ENCODE data around the gene GIMAP8. TPM values are rescaled to one million over a fixed set of nuclear protein-coding genes. Genes with fewer than 3 reads are reported as not detected.
A peak's percentile ranks its signal among the peaks of the same experiment; 100 is the strongest.

GIMAP8 gene
- total RNA-seq, 6 experiments from 2014 or later, result 2.7 to 10.0 (median 6.2) TPM

DNA sequence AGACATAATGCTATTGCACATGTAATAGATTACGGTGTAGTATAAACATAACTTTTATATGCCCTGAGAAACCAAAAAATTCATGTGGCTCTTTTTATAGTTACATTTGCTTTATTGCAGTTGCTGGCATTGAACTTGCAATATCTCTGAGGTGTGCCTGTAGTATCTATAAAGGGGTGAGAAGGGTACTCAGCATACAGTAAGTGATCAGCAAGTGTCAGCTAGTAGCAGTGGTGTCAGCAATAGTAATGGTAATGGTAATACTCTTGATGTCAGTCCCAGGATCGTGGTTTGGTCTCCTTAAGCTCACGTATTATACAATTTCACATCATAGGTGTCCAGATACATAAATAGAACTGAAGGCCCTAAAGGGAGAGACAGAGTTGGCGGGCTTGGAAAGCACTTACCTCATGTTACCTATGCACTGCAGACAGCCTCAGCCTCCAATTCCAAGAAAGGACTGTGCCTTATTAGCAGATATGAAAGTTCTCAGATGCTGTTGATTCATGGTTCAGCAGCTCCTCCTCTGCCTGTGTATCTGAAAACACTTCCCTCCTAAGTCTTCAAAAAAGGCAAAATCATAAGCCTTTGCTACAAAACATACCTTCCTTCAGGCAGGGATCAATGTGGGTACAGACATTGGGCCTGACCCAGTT is 57.6 kb downstream of the GIMAP8 start:
- WGBS (ENCODE audit: insufficient coverage, low coverage, low lambda C conversion rate, missing lambda C conversion rate), result 70% methylated on average over 3 of the region's 4 CpGs
- no peak for DNase-seq
- no peak for ATAC-seq
- H3K4me3 ChIP-seq, result no peak overlapping the region
- H3K9me3 ChIP-seq, result no peaks in the 10 kb centered on the region
- no peak overlapping the region for H3K27ac ChIP-seq
- no peak for TF ChIP-seq POLR2A (IDR thresholded peaks at IDR 0.05)
- TF ChIP-seq, protein P1, sequence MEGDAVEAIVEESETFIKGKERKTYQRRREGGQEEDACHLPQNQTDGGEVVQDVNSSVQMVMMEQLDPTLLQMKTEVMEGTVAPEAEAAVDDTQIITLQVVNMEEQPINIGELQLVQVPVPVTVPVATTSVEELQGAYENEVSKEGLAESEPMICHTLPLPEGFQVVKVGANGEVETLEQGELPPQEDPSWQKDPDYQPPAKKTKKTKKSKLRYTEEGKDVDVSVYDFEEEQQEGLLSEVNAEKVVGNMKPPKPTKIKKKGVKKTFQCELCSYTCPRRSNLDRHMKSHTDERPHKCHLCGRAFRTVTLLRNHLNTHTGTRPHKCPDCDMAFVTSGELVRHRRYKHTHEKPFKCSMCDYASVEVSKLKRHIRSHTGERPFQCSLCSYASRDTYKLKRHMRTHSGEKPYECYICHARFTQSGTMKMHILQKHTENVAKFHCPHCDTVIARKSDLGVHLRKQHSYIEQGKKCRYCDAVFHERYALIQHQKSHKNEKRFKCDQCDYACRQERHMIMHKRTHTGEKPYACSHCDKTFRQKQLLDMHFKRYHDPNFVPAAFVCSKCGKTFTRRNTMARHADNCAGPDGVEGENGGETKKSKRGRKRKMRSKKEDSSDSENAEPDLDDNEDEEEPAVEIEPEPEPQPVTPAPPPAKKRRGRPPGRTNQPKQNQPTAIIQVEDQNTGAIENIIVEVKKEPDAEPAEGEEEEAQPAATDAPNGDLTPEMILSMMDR (IDR thresholded peaks at IDR 0.05), result no peak
- no peaks in the 10 kb centered on the region for H3K27me3 ChIP-seq
- H3K36me3 ChIP-seq, result no peaks in the 10 kb centered on the region
- H3K4me1 ChIP-seq, result no peaks in the 10 kb centered on the region
- intact Hi-C loops (cut with DNase I), result no loop called here

DNA sequence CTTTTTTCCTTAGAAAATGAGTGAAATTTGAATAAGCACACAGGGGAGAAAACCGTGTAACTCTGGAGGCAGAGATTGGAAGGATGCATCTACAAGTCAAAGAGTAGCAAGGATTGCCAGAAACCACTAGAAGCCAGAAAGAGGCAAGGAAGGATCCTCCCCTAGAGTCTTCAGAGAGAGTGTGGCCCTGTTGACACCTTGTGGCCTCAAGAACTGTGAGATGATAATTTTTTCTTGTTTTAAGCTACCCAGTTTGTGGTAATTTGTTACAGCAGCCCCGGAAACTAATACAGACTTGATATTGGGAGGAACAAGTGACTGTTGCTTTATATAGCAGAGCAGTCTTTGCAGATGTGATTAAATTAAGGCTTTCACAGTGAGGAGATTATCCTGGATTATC is 60.6 kb downstream of the GIMAP8 start:
- DNase-seq (no peak), ATAC-seq (no peak)
- Histone ChIP-seq H3K27ac (no peak overlapping the region), H3K27me3 (no peaks in the 10 kb centered on the region), H3K36me3 (no peaks in the 10 kb centered on the region), H3K9me3 (no peaks in the 10 kb centered on the region), H3K4me1 (no peaks in the 10 kb centered on the region), H3K4me3 (no peak overlapping the region)
- no peak for TF ChIP-seq POLR2A (IDR thresholded peaks at IDR 0.05)
- TF ChIP-seq, protein P1 (IDR thresholded peaks at IDR 0.05), result no peak
- intact Hi-C loops (cut with DNase I), result no loop called here
- 54% methylated on average over 2 of the region's 2 CpGs for WGBS (ENCODE audit: insufficient coverage, low coverage, low lambda C conversion rate, missing lambda C conversion rate)

- ATAC-seq (no peak), DNase-seq (no peak)
- WGBS (ENCODE audit: insufficient coverage, low coverage, low lambda C conversion rate, missing lambda C conversion rate), result 91% methylated on average over 9 of the region's 17 CpGs
- no peaks in the 10 kb centered on the region for H3K4me1 ChIP-seq
- no peaks in the 10 kb centered on the region for H3K27me3 ChIP-seq
- TF ChIP-seq POLR2A (IDR thresholded peaks at IDR 0.05), result no peak
- TF ChIP-seq, protein P1 (IDR thresholded peaks at IDR 0.05), result no peak
- intact Hi-C loops (cut with DNase I), result no loop called here
- H3K27ac ChIP-seq, result peak overlapping the region; percentile 52 to 83 (median 56)
- no peaks in the 10 kb centered on the region for H3K36me3 ChIP-seq
- no peaks in the 10 kb centered on the region for H3K9me3 ChIP-seq
- H3K4me3 ChIP-seq, result no peak overlapping the region
These were observed 63.3 kb downstream of the GIMAP8 start for GRCh38 chr7:150513758-150514157.

- 31% methylated on average over 3 of the region's 3 CpGs for WGBS (ENCODE audit: insufficient coverage, low coverage, low lambda C conversion rate, missing lambda C conversion rate)
- no peak for DNase-seq
- TF ChIP-seq POLR2A (IDR thresholded peaks at IDR 0.05), result no peak
- Histone ChIP-seq H3K36me3 (no peaks in the 10 kb centered on the region), H3K4me3 (peak within 1 kb of the TSS; percentile 29 to 44 (median 40)), H3K9me3 (no peaks in the 10 kb centered on the region), H3K27ac (peak within 1 kb of the TSS; percentile 52 to 83 (median 56)), H3K4me1 (no peaks in the 10 kb centered on the region), H3K27me3 (no peaks in the 10 kb centered on the region)
- intact Hi-C loops (cut with DNase I), result no loop called here
- ATAC-seq, result peak; percentile 71 to 81 (median 74)
These were observed 64.4 kb downstream of the GIMAP8 start, which contains the start of gene GIMAP7 for GRCh38 chr7:150514748-150515222. TSS of gene GIMAP7 (plus strand) at chr7:150514872. CDS start at chr7:150519975, 5,103 bp downstream.
